SU-DHL-6 (cell line): ENCODE measurements around the gene DBR1.

Source experiments
- H2AFZ ChIP-seq: fragments of 200-600 bp; sonication (generic); 2 replicates; pipeline ENCODE4 v1.6.1; 2014; ENCODE audit warnings: low read depth, mild to moderate bottlenecking, moderate library complexity, mixed read lengths, antibody characterized with exemption, low read length; ENCODE audit not compliant: severe bottlenecking
- H3F3A ChIP-seq: fragments of 200-600 bp; shearing (Covaris generic); 2 replicates; pipeline ENCODE4 v1.6.0; 2016; ENCODE audit warnings: antibody characterized with exemption, mild to moderate bottlenecking; ENCODE audit not compliant: insufficient read depth
- H3K27ac ChIP-seq: fragments of 200-600 bp; sonication (generic); 2 replicates; pipeline ENCODE4 v1.5.1; 2016; ENCODE audit warnings: low read depth, mild to moderate bottlenecking, low read length, moderate library complexity, mixed read lengths
- H3K27me3 ChIP-seq: fragments of 200-600 bp; sonication (generic), shearing (Covaris generic); 2 replicates; pipeline ENCODE4 v1.6.0; 2014; ENCODE audit warnings: mild to moderate bottlenecking, low read length
- H3K36me3 ChIP-seq: fragments of 200-600 bp; sonication (generic); 2 replicates; pipeline ENCODE4 v1.6.1; 2014; ENCODE audit warnings: mild to moderate bottlenecking, low read length, mixed read lengths
- H3K4me2 ChIP-seq: fragments of 300-600, 200-600 bp; shearing (Covaris generic), sonication (generic); 2 replicates; pipeline ENCODE4 v1.6.0; 2014; ENCODE audit warnings: low read length, low read depth, mild to moderate bottlenecking; ENCODE audit not compliant: poor library complexity, severe bottlenecking
- H3K4me3 ChIP-seq: fragments of 200-600 bp; sonication (generic); 2 replicates; pipeline ENCODE4 v1.5.1; 2014; ENCODE audit warnings: antibody characterized with exemption, low read length, mild to moderate bottlenecking, mixed read lengths; ENCODE audit not compliant: insufficient read depth, poor library complexity, severe bottlenecking
- H3K79me2 ChIP-seq: fragments of 200-600 bp; sonication (generic); 2 replicates; pipeline ENCODE4 v1.6.1; 2014; ENCODE audit warnings: mild to moderate bottlenecking, low read length, moderate library complexity; ENCODE audit not compliant: insufficient read depth
- H3K9ac ChIP-seq: fragments of 200-600 bp; sonication (generic); 2 replicates; pipeline ENCODE4 v1.7.0; 2014; ENCODE audit warnings: mild to moderate bottlenecking, low read length
- H3K9me2 ChIP-seq: fragments of 200-600 bp; sonication (generic); replicated peaks from 2 replicates; pipeline ENCODE4 v1.6.1; 2014; ENCODE audit warnings: low read length; ENCODE audit not compliant: insufficient read depth
- H3K9me3 ChIP-seq: fragments of 200-600 bp; sonication (generic); 2 replicates; pipeline ENCODE4 v1.6.1; 2014; ENCODE audit warnings: low read length, mixed read lengths; ENCODE audit not compliant: insufficient read depth
- H4K20me1 ChIP-seq: fragments of 200-600 bp; sonication (generic); 2 replicates; pipeline ENCODE4 v1.6.1; 2014; ENCODE audit warnings: low read depth, mild to moderate bottlenecking, antibody characterized with exemption, low read length, moderate library complexity, mixed read lengths
- CTCF ChIP-seq: fragments of 200-600 bp; sonication (generic); IDR thresholded peaks from one replicate; pipeline ENCODE4 v1.5.1; 2017; ENCODE audit warnings: antibody characterized with exemption, mild to moderate bottlenecking, low read length, moderate library complexity; ENCODE audit not compliant: insufficient read depth, poor library complexity, severe bottlenecking
- EZH2phosphoT487 ChIP-seq: fragments of 200-600 bp; sonication (generic), shearing (Covaris generic); conservative IDR thresholded peaks from 2 replicates; pipeline ENCODE4 v1.6.1; 2018; ENCODE audit warnings: mild to moderate bottlenecking, antibody characterized with exemption, low read length, moderate library complexity, mixed read lengths

The DBR1 gene

GRCh38 chr3:138118612-138119422, 55.9 kb downstream of the DBR1 start:
- H3K9me2 ChIP-seq: no peaks in the 10 kb centered on the region
- no peak overlapping the region for H3K9ac ChIP-seq
- TF ChIP-seq EZH2phosphoT487: no peak
- peak; percentile 82 for TF ChIP-seq CTCF
- no peaks in the 10 kb centered on the region for H3F3A ChIP-seq
- no peaks in the 10 kb centered on the region for H3K9me3 ChIP-seq
- H2AFZ ChIP-seq: no peak overlapping the region
- H3K4me2 ChIP-seq: no peak overlapping the region
- H3K4me3 ChIP-seq: no peak overlapping the region
- no peaks in the 10 kb centered on the region for H3K36me3 ChIP-seq
- H3K27me3 ChIP-seq: no peaks in the 10 kb centered on the region
- H3K27ac ChIP-seq: no peak overlapping the region
- H3K79me2 ChIP-seq: no peaks in the 10 kb centered on the region
- no peaks in the 10 kb centered on the region for H4K20me1 ChIP-seq

DNA sequence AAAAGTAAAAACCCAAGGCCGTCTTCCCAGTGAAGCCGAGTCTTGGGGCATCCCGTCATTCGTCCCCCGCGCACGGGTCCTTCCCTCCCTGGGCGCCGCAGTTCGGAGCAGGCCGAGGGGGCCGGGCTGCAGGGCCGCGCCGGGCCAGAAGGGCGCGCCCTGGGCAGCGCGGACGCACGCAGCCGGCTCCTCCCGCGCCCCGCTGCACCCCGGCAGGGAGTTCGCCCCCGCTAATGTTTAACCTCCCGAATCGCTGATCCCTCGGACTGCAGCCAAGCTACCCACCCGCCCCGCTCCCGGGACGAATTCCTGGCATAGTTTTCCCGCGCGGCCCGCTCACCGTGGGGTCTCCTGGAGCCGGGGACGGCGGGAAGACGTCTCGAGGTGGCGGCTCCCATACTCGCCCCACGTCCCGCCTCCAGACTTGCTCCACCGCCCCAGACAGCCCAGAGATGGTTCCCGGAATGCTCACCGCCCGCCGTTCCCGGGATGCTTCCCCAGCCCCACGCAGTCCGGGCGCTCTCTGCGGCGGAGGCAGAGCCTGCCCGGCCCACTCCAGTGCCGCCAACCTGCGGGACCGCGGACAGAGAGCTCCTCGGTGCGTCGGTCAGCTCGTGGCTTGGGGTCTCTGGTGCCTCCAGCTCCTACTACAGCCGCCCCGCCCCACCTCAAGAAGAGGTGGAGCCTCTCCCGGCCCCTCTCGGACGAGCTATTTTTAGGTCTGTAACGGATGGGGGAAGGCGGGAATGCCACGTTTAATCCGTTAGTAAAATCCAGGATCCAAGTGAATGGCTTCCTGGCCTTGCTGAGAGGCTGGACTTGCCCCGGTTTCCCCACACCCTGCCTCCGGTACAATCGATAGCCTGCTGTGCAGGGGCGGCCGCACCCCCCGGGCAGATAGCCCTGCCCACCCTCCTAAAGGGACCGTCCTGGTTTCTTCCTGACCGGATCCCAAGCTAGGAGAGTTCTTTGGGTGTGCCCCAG, 59.4 kb downstream of the DBR1 start, which contains the start of gene DZIP1L:
Gene DZIP1L, minus strand, starts transcription at position 621 of the 984 bp plus-strand sequence. CDS start 11,637 bp downstream, outside the sequence.
- H3K27me3 ChIP-seq: no peaks in the 10 kb centered on the region
- TF ChIP-seq CTCF (no peak), EZH2phosphoT487 (no peak)
- peak within 1 kb of the TSS; percentile 34 for H3K4me3 ChIP-seq
- peak within 1 kb of the TSS; percentile 54 for H2AFZ ChIP-seq
- H3K9me3 ChIP-seq: no peaks in the 10 kb centered on the region
- H3K36me3 ChIP-seq: no peaks in the 10 kb centered on the region
- H4K20me1 ChIP-seq: no peaks in the 10 kb centered on the region
- H3K9me2 ChIP-seq: no peaks in the 10 kb centered on the region
- no peaks in the 10 kb centered on the region for H3F3A ChIP-seq
- no peak within 1 kb of the TSS for H3K27ac ChIP-seq
- no peak within 1 kb of the TSS for H3K9ac ChIP-seq
- H3K79me2 ChIP-seq: no peaks in the 10 kb centered on the region
- peak within 1 kb of the TSS; percentile 44 for H3K4me2 ChIP-seq

DNA sequence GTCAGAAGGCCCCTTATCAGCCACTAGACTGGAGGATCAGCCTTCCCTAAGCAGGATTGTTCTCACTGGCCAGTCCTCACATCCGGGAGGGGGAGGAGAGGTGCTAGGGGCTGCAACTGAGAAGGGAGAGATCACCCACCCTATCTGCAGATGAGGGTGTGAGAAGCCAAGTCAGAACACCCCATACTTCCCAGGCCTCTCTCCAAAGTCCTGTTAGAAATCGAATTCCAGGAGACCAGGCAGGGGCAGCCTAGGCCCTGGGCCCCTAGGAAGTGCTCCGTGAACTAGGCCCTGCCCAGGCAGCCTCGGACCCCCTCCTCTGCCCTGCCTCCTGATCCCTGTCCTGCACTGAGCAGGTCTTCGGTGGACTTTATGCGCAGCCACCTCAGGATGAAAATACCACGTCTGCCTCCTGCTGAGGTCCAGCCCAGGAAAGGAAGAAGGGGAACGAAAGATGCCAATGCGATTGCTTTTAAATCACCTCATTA, 60.2 kb downstream of the DBR1 start:
- H3K4me2 ChIP-seq: peak overlapping the region; percentile 44
- no peak overlapping the region for H3K9ac ChIP-seq
- H3K27me3 ChIP-seq: no peaks in the 10 kb centered on the region
- TF ChIP-seq EZH2phosphoT487 (no peak), CTCF (no peak)
- no peak overlapping the region for H3K27ac ChIP-seq
- H3K36me3 ChIP-seq: no peaks in the 10 kb centered on the region
- H2AFZ ChIP-seq: no peak overlapping the region
- H3K79me2 ChIP-seq: no peaks in the 10 kb centered on the region
- H3K4me3 ChIP-seq: no peak overlapping the region
- H3K9me3 ChIP-seq: no peaks in the 10 kb centered on the region
- H3K9me2 ChIP-seq: no peaks in the 10 kb centered on the region
- no peaks in the 10 kb centered on the region for H4K20me1 ChIP-seq
- no peaks in the 10 kb centered on the region for H3F3A ChIP-seq
